Stomach (tissue), 4 donors: Measurements from ENCODE around the gene PRAC2.

Experiments used
- EP300 ChIP-seq: sonication (generic); formaldehyde crosslinking; IDR thresholded peaks from one replicate; pipeline ENCODE4 v1.6.1; 2017; ENCODE audit warnings: antibody characterized with exemption
- TF ChIP-seq, protein P1 (sequence below), 7 experiments: fragments of 450-650 bp in 4 of 7; fragments of 200-600 bp in 3 of 7; sonication (generic) in 3 of 7; IDR thresholded peaks; one replicate each; pipeline ENCODE4 v1.5.1; 2016 to 2019; ENCODE audit warnings: antibody characterized with exemption in 7 of 7, control low read depth in 2 of 7, mild to moderate bottlenecking in 1 of 7

DNA sequence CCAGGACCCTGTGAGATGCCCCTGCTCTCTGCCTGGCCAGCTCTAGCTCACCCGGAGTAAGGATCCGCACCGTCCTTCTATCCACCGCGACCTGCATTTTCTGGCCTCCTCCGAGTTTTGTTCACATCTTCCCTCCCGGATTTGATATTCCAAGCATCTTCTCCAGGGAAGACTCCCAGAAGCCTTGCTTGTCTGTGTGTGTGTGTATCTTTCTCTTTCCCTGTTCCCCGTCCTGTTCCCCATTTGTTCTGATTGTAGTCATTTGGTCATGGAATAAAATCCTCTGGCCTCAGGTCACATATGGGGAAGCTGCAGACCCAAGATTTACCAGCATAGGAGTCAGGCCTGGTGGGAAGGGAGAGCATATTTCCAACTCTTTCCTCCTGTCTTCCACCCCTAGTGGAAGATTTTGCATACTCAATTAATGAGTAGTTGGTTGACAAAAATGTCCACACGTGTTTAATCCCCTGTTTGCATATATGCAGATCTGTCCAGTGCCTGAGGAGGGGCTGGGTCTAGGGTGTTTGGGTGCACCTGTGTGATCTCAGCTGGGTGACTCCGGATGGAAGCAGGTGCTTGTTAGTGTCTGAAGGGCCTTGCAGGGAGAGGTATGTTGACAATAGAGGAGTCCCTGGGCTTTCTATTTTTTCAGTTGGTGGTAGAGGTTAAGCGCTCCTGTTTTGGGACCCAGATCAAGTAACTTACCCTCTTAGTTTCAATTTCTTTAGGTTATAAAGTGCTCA lies 2.5 kb upstream of the PRAC2 start:
- TF ChIP-seq, protein P1, sequence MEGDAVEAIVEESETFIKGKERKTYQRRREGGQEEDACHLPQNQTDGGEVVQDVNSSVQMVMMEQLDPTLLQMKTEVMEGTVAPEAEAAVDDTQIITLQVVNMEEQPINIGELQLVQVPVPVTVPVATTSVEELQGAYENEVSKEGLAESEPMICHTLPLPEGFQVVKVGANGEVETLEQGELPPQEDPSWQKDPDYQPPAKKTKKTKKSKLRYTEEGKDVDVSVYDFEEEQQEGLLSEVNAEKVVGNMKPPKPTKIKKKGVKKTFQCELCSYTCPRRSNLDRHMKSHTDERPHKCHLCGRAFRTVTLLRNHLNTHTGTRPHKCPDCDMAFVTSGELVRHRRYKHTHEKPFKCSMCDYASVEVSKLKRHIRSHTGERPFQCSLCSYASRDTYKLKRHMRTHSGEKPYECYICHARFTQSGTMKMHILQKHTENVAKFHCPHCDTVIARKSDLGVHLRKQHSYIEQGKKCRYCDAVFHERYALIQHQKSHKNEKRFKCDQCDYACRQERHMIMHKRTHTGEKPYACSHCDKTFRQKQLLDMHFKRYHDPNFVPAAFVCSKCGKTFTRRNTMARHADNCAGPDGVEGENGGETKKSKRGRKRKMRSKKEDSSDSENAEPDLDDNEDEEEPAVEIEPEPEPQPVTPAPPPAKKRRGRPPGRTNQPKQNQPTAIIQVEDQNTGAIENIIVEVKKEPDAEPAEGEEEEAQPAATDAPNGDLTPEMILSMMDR (IDR thresholded peaks at IDR 0.05) = no peak
- TF ChIP-seq EP300 = no peak
